ENCODE results near the gene IGFBP2. TPM values are rescaled to one million over a fixed set of nuclear protein-coding genes. Genes with fewer than 3 reads are reported as not detected.
"Not testable (repeated sequence)": the region's sequence is repeated elsewhere in the genome, so short reads cannot be mapped to it uniquely, and the experiment has no call there.

The IGFBP2 gene
- total and polyA plus RNA-seq, 8 donors = 28.2 to 133 (median 111) TPM

DNA sequence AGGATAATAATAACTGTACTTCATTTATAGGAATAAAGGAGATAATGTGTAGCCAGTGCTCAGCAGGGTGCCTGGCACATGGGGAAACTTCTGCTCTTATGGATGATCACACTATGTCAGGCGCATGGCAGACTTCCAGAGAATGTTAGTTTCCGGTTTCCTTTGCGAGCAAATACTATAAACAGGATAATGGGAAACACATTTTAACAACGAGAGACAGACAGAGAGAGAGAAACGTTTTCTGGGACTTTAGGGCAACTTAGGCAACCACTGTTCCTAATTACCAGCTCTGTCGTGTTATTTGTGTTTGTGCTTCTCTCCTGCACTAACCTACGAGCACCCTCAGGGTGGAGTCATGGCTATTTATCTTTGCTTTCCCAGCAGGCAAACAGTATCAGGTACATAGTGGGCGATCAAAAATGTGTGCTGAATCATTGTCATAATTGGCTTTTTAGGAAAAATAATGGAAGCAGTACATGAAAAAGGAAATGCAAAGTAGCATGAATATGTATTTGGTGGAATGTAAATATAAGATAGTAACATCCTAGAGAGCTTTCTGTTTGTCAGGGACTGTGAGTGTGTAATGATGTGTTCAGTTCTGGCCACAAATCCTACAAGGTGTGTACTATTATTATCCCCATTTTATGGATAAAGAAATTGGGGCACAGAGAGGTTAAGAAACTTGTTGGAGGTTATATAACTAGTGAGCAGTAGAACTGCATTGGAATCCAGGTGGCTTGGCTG lies 36.8 kb upstream of the IGFBP2 start:
- intact Hi-C loops (cut with DNase I) = no loop called here
- Histone ChIP-seq H3K36me3 (no peaks in the 10 kb centered on the region), H3K4me3 (no peak overlapping the region), H3K4me1 (peaks cover 5 to 13% of the 10 kb centered on the region in 2 donors), H3K27me3 (no peaks in the 10 kb centered on the region), H3K27ac (no peak overlapping the region), H3K9me3 (no peaks in the 10 kb centered on the region)
- TF ChIP-seq, protein P1, sequence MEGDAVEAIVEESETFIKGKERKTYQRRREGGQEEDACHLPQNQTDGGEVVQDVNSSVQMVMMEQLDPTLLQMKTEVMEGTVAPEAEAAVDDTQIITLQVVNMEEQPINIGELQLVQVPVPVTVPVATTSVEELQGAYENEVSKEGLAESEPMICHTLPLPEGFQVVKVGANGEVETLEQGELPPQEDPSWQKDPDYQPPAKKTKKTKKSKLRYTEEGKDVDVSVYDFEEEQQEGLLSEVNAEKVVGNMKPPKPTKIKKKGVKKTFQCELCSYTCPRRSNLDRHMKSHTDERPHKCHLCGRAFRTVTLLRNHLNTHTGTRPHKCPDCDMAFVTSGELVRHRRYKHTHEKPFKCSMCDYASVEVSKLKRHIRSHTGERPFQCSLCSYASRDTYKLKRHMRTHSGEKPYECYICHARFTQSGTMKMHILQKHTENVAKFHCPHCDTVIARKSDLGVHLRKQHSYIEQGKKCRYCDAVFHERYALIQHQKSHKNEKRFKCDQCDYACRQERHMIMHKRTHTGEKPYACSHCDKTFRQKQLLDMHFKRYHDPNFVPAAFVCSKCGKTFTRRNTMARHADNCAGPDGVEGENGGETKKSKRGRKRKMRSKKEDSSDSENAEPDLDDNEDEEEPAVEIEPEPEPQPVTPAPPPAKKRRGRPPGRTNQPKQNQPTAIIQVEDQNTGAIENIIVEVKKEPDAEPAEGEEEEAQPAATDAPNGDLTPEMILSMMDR (IDR thresholded peaks at IDR 0.05) = no peak
- no peak for ATAC-seq
- DNase-seq = peak in 2 of 4 donors; percentile 53 to 66

DNA sequence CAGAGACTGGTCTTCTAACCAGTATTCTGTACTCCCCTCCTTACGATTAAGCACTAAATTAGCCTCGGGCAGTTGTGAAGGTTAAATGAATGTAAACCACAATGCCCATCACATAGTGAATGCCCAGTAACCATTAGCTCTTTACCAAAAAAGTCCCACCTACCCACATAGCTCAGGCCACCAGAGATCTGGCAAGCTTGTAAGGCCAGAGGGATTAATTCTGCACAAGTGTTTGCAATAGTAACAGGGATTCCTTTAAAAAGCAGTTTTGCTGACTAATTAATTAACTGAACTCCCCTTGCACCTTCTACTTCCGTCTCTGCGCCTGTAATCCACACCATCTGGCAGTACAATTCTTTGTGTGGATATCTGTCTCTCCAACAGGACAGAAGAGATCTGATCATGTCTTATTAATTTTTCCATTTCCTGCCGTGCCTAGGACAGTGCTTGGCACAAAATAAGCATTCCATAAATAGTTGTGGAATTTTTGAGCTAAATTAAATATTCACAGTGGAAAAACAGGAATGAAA lies 36.2 kb upstream of the IGFBP2 start:
- Histone ChIP-seq H3K4me3 (no peak overlapping the region), H3K4me1 (peaks cover 5 to 13% of the 10 kb centered on the region in 2 donors), H3K27me3 (no peaks in the 10 kb centered on the region), H3K9me3 (no peaks in the 10 kb centered on the region), H3K36me3 (no peaks in the 10 kb centered on the region), H3K27ac (no peak overlapping the region)
- DNase-seq (no peak), ATAC-seq (no peak)
- intact Hi-C loops (cut with DNase I) = no loop called here
- TF ChIP-seq, protein P1 (IDR thresholded peaks at IDR 0.05) = no peak

- DNase-seq; H3K36me3 ChIP-seq; H3K4me3 ChIP-seq; H3K9me3 ChIP-seq; intact Hi-C loops (cut with DNase I); H3K27me3 ChIP-seq; ATAC-seq; H3K27ac ChIP-seq: not testable (repeated sequence)
- peaks cover 5 to 13% of the 10 kb centered on the region in 2 donors for H3K4me1 ChIP-seq
These were observed 35.4 kb upstream of the IGFBP2 start for GRCh38 chr2:216597825-216598224.

GRCh38 chr2:216601632-216602409 lies 31.4 kb upstream of the IGFBP2 start:
- no peaks in the 10 kb centered on the region for H3K36me3 ChIP-seq
- TF ChIP-seq, protein P1 (IDR thresholded peaks at IDR 0.05) = no peak
- H3K4me1 ChIP-seq = peaks cover 3 to 12% of the 10 kb centered on the region in 2 donors
- H3K4me3 ChIP-seq = no peak overlapping the region
- H3K27me3 ChIP-seq = peaks cover 0 to 13% of the 10 kb centered on the region in 2 donors
- H3K27ac ChIP-seq = no peak overlapping the region
- DNase-seq (no peak), ATAC-seq (no peak)
- no peaks in the 10 kb centered on the region for H3K9me3 ChIP-seq
- intact Hi-C loops (cut with DNase I) = no loop called here

DNA sequence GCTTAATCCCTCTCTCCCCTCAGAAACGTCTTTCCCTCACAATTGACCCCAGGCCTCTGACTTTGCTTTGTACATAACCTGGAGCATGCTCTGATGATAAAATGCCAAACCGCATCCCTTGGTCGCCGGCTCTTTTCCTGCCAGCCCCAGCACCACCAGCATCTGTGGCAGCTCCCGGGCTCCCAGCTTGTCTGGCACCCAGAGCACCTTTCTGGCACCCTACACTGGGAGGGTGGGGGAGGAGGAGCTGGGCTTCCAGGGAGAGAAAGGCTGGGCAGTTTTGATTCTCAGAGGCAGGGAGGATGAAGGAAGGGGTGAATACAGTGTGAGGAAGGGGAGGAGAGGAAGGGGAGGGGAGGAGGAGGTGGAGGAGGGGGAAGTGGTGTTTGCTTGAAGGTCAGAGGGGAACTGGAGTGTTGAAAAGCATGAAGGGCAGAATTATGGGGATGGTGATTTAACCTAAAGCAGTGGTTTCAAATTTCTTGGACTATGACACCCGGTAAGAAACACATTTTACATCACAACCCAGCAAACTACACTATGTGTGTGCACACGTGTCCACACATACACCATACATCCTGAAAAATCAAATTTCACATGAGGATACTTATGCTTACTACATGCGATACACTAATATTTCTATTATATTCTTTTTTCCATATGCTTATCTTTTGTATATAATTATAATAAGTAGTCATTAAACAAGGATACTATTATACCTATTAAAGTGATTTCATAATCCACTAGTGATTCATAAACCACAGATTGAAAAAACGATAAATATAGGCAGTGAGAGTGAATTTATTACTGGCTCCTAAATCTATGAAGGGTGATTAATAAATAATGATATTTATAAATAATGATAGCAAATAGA lies 30.0 kb upstream of the IGFBP2 start:
- intact Hi-C loops (cut with DNase I) = no loop called here
- ATAC-seq = no peak

More for the DNA sequence above, 30.0 kb upstream of the IGFBP2 start:
- no peak overlapping the region for H3K27ac ChIP-seq
- H3K36me3 ChIP-seq = no peaks in the 10 kb centered on the region
- no peak for DNase-seq
- H3K27me3 ChIP-seq = peaks cover 0 to 16% of the 10 kb centered on the region in 2 donors
- TF ChIP-seq, protein P1 (IDR thresholded peaks at IDR 0.05) = no peak
- no peaks in the 10 kb centered on the region for H3K9me3 ChIP-seq
- peaks cover 0 to 3% of the 10 kb centered on the region in 2 donors for H3K4me1 ChIP-seq
- H3K4me3 ChIP-seq = no peak overlapping the region
